Hippocampal formation (tissue), 2 donors: ENCODE results near the gene PACS2.
"Not testable (repeated sequence)": the region's sequence is repeated elsewhere in the genome, so short reads cannot be mapped to it uniquely, and the experiment has no call there.

Experiments
- DNase-seq, 2 donors: peaks; one replicate each; lab custom pipeline; 2025; lab: John Stamatoyannopoulos, UW

Gene PACS2

DNA sequence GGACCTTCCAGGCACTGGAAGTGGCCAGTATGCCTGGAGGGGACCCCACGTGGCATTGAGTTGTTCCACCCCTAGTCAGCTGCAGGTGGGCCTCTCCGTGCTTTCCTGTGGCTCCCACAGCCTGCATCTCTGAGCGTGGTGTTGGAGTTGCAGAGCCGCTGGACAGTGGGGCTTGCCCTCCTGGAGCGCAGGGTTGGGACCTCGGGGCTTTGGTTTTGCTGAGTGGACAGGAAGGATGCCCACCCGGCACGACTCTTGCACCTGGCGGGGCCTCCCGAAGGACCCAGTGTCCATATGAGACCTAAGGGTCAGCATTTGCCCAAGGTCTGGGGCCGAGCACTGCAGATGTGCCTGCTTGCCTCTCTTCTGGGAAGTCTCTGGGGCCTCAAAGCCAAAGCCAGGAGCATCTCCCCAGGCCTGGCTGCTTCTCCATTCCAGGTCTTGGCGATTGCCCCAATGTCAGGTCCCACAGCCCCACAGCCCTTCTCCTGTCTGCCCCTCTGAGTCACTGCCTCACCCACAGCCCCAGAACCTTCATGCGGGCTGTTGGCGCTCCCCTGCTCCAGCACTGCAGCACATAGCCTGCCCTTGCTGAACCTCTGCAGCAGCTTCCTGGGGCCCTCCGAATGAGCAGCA is 1.5 kb downstream of the PACS2 start:
- DNase-seq: no peak

DNA sequence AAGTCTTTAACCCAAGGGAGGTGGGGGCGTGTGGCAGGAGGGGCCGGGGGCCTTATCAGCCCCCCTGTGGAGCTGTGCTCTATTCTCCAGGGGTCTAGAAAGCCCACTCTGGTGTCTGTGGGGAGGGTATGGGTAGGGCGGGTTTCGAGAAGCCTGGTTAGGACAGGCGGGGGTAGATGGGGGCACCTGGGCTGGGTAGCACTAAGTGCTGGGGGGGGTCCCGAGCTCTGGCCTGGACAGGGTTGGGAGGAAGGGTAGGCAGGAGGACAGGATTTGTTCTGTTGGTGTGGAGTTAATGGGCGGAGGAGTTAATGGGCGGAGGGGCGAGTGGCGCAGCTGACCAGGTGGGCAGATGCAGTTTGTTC is 2.0 kb downstream of the PACS2 start:
- no peak for DNase-seq

DNA sequence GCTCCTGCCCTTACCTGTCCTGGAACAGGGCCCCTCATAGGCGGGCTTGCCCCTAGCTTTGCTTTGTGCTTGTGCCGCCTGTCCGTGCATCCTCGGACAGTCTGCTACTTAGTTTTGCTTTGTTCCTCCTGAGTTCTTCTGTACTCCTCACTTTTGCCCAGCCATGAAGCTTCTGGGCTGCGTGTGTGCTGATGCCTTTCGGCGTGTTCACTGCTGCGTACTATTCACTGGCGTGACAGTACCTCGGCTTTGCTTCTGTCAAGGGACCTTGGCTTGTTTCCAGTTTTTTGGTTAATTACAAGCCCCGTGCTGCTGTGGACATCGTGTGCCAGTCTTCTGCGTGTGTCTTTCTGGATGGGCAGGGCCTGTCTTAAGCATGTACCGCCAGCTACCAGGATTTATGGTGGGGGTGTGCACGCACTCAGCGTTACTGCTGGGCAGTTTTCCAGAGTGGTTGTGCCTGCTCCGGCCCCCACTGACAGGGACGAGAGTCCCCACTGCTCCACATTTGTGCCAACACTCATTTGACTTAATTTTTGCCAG is 2.5 kb downstream of the PACS2 start:
- DNase-seq: no peak

DNA sequence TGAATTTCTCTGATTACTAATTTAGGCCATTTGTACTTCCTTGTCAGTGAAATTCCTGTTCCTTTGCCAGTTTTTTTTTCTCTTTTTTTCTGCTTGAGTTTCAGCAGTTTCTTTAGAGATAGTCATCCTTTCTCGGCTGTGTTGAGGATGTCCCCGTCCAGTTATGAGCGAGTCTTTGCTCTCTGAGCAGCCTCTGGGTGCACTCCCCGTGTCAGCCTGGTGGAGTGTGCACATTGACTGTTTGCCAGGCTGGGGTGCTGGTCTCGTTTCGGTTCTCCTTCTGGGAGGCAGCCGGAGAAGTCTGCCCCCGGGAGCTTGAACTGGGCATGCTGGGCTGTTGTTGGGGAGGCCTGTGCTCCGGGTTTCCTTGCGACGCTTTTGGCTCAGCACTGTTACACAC is 3.0 kb downstream of the PACS2 start:
- peak in 1 of 2 donors; percentile 38 for DNase-seq

DNA sequence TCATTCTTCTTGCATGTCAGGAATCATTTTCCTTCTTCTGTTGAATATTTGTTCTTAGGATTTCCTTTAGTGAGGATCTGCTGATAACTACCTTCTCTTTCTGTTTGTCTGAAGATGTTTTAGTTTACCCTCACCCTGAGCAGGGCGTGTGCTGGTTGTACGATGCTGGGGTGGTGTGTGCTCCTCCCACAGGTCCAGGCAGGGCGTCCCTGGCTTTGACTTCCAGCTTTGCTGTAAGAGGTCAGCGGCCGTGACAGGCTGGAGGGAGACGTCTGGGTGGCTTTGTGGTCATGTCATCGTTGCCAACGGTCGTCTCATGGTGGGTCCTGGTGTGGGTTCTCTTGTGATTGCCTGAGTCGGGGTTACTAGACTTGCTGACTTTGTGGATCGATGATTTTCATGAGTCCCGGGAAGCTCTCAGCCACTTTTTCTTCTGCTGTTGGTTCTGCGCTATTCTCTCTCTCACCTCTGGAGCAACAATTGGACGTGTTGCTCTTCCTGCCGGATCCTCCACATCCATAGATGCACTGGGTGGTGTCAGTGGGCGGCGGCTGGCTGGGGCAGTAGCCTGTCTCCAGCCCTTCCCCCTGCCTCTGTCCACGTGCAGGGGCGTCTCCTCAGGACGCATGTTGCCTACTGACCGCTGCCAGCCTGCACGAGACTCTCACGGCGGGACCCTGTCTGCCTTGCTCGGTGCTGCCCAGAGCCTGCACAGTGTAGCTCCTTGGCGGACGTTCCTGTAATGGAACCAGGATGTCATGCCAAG is 8.4 kb downstream of the PACS2 start:
- DNase-seq: no peak

DNA sequence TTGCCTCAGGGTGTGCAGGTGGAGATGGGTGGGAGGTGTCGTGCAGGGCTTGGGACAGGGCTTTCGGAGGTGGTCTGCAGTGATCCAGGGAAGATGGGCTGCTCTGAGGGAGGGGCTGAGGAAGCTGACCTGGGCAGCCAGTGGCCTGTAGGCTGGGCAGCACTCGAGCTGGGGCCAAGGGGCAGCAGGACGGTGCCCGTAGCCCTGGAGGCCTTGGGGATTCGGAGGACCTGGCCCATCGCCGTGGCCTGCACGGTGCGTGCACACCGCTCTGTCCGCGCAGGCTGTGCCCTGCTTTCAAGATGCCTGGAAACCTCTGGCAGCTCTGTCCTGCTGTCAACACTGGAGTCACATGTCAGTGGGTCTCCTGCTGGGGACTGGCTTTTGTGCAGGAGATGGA is 9.1 kb downstream of the PACS2 start:
- DNase-seq: no peak

DNA sequence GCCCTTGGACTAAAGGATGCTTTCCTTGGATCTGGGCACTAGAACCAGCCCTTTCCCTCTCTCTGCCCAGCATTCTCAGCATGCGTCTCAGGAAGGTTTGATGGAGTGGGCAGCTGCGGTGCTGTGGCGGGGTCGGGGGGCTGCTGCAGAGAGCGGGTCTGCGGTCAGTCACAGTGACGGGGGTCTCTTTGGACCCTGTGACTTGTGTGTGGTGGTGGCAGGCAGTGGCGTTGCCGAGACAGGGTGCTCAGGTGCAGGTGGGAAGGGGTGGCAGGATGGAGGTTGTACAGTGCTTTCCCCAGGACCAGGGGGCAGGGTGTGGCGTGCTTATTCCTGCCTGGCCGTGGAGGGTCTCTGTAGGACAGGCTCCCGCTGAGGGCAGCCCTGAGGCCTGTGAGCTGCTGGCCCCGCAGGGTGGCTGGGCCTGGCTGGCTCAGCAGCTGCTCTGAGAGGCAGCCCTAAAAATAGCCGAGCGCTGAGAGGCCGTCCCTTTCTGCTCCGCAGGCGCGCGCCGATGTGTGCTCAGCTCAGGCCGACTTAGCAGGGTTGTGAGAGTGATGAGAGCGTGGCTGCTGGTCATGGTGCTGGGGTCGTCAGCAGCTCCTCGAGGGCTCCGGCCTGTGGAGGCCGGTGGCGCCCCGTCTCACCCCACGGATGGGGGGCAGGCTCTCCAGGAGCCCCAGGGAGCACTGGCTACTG is 9.7 kb downstream of the PACS2 start:
- peak in 1 of 2 donors; percentile 22 for DNase-seq

DNA sequence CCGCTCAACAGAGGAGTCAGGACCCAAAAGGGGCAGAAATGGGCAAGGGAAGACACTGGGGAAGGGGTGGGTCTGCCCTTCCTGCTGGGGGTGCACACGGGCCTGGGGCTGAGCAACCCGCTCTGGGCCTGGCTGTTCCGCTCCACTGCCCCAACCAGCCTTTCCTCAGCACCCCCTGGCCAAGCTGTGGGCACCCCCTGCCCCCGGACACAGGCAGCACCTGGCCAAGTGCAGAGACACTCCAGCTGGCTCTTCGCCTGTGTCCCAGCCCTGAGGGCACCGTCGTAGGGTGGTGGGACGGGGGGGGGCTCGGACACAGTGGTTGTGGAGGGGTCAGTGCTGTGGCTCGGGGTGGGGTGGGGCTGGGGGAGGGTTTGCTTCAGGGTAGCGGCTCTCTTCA is 10.3 kb downstream of the PACS2 start:
- DNase-seq: no peak

DNA sequence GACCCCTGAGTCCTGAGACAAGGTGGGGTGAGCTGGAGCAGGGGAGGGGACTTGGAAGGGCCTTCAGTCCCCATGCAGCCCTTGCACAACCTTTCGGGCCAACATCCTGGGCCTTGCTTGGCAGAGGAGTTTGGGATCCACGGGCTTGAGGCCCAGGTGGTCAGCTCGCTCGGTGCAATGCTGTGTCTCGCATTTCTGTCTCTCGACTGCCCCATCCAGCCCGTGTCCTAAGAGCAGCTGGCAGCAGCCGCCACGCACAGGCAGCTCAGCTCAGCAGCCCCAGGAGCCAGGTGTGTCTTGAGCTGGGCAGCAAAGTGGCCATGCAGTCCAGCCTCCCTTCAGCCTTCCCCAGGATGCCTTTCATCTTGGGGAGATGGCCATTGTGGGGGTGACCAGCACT is 10.8 kb downstream of the PACS2 start:
- no peak for DNase-seq

DNA sequence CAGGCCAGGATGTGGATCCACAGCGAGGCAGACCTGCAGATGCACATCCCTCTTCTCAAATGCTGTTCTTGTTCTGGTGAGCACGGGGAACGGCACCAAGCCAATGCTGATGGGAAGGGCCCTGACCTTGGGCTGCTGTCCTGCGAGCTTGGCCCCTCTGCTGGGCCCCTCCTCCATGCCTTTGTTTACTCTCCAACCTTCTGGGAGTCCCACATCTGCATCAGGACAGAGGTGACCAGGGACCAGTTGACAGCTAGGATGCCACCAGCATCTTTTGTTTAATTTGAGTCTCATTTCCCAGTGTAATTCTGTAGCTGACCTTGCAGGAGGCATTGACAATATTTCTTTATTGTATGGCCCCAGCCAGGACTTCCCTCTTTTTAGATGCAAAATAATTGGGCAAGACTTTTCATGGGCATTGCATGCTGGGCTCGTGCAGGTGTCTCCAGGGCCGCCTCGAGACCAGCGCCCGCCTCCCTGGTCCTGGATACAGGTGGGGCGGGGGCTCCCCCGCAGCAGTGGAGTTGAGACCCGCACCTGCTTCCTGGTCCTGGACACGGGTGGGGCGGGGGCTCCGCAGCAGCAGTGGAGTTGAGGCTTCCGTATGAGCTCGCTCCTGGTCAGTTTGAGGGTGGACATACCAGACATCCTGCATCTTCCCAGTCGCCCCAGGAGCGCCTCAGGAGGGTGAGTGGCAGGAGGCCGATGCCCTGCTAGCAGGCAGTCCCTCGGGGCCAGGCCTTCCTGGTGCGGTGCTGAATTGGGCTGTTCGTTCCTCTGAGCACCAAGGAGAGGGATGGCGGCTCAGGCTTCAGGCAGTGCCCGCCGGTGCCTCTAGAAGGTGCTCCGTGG is 11.4 kb downstream of the PACS2 start:
- DNase-seq: no peak

DNA sequence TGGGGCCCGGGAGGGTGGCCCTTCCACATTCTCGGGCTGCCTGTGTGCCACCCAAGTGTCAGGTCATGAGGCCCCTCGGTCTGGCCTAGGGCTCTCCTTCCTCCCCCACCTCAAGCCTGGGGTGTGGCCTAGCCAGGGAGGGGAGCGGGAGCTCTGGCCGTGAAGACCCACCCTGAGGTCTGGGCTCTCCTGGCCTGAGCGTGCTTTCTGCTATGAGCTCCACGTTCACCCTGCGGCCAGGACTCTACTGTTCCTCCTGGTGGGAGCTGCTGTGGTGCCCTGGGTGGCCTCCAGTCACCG is 12.0 kb downstream of the PACS2 start:
- no peak for DNase-seq

DNA sequence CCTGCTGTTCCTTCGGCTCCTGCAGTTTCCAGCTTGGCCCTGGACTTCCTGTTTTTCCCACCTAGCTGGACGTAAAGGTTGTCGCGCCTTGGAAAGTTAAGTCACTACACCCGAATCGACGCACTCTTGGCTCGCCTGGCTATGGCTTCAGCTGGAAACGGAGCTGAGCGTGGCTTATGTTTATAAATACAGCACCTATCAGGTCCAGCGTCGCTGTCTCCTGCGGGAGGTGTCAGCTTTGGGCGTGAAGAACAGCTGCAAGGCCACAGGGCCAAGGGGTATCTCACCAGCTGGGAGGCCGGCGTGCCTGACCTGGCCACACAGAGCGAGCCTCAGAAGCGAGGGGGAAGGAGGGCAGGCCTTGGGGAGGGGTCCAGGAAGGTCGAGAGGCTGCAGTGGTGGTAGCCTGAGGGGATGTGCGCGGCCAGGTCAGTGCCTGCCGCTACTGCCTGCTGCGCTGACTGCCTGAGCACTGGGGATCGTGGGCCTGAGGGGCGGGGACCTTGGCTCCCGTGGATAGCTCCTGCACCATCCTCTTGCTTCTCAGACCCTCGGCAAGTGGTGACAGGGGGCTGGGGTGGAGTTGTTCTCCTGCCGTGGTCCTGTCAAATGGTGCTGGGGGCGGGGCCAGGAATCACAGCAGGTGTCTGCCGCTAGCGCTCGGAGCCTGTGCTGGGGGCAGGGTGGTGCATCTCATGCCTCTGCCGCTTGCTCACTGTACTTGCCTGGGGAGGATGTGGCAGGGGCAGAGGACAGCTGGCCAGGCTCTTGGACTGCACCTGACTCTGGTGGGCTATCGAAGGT is 12.5 kb downstream of the PACS2 start:
- DNase-seq: no peak

DNA sequence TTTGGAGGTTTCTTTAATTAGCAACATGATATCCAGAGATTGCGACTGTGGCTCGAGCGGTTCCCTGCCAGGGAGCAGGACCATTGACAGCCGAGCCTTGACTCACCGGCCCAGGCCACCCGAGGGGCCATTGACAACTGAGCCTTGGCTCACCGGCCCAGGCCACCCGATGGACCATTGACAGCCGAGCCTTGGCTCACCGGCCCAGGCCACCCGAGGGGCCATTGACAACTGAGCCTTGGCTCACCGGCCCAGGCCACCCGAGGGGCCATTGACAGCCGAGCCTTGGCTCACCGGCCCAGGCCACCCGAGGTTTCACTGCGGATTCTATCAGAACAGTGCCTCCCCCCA is 13.1 kb downstream of the PACS2 start:
- DNase-seq: not testable (repeated sequence)

DNA sequence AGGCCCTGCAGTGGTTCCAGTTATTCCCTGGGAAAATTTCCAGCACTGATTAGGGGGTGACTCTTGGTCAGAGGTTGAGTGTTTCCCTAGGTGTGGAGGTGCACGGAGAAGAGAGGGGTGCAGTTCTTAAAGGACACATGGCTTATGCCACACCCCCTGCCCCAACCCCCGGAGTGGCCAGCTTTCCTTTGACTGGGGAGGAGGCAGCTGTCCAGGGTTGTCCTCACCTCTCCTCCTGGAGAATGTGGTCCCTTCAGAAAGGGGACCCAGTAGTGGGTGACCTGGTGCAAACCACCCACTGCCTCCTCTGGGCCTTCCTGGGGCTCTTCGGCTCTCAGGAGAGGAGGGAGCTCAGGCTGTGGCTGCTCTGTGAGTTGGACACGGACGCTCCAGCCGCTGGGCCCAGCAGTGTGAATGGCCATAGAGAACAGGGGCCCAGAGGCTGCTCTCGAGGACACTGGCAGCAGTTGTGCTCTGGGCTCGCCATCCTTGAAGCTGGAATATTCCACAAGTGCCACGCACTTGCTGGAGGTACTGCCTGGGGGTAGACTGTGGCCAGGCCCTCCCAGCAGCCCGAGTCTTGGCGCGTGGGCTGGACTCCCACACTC is 13.6 kb downstream of the PACS2 start:
- DNase-seq: no peak

DNA sequence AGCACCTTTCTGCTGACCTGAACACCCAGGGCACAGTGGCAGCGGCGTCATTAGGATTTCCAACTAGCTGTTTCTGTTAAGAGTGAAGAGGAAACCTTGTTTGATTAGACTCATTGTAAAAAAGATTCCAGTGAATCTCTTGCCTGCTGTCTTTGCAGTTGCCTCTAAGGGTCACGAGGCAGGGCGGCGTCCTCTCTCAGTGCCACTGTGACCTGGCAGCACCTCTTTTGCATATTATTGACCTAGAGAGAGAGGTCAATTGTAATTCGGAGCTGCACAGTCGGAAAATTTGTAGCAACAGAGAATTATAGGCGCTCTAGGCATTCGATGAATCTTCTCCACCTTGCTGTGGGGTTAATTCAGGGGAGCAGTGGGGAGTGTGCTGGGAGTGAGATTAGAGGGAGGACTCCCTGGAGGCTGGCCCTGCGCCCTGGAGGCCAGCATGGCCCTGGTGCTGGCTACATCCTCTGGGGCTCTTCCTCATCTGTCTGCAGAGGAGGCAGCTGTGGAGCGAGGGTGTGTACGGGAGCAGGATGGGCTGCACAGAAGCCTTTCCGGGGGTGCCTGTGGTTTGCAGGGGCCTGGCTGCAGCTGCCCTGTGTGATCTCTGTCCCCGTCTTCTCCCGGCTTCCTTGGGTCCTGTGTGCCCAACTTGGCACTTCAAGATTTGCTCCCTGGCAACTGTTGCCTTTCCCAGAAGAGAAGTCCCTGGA is 14.3 kb downstream of the PACS2 start:
- no peak for DNase-seq

DNA sequence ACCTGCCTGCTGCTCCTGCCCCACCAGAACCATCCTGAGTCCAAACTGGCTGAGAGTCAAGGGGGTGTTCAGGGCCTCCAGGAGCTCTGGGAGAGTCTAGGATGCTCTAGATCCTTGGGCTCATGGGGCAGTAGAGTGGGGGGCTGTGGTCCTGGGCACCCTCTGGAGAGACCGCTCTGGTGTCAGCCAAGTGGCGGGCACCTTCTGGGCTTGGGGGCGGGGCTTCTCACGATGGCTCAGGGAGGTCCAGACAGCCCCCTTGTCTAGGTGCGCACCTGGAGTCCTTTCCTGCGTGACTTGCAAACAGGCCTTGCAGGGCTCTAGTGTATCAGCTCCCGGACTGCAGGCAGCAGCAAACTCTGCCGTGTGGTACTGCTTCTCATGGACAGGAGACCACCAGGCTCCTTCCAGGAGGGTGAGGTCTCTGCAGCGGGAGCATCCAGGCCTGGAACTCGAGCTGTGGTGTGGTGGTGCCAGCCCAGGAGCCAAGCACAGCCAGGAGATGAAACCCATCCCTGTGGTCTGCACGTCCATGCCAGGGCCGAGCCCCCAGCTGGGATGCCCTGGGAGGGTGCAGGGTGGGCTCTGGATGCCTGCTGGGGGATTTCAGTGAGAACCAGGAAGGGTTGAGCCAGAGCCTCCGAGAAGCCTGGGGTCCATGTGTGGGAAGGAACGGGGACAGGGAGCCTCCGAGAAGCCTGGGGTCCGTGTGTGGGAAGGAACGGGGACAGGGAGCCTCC is 15.0 kb downstream of the PACS2 start:
- DNase-seq: no peak

DNA sequence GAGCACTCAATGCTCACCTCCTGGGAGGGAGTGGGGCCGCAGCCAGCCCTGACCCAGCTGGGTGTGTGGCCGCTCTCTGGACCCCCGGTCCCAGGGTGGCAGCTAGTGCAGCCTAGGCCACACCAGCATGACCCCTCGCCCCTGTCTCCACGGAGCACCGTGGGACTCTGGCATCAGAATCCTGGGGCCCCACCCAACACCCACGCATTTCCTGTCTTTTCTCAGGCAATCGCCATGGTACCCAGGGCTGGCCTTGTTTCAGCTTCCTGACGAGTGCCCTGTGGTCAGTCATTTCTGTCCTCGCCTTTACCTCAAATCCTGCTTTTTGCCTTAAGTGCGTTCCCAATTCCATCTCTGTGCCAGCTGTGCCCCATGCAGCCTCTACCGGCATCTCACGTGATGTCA is 15.9 kb downstream of the PACS2 start:
- no peak for DNase-seq

DNA sequence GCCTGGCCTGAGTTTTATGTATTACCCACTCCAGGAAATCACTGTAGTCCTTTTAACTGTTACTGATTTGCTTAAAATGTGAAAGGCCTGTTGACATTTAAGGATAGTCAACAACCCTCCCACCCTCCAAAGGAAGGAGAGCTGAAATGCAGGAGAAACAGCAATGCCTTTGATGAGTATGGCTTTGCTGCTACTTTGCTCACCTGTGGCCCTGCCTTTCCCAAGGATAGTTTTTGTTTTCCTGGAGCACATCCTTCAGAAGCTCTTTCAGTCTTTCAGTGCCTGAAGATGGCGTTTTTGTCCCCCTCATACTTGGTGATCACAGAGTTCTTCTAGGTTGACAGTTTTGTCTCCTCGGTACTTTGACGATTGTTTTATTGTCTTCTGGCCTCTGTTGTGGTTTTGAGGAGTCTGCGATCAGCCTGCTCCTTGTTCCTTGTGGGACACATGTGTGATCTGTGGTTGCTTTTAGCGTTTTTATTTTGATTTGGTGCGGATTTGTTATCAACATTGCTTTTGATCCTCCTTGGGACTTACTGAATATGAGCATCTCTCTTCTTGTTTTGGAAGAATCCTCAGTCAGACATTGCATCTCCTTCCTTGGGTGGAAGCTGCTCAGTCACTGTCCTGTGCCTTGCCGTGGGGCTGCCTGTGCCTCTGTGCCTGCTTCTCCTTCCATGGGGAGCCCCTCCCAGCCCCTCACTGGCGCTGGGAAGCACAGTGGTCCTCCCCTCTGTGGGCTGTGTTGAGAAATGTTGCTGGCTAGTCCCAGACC is 17.2 kb downstream of the PACS2 start:
- no peak for DNase-seq

DNA sequence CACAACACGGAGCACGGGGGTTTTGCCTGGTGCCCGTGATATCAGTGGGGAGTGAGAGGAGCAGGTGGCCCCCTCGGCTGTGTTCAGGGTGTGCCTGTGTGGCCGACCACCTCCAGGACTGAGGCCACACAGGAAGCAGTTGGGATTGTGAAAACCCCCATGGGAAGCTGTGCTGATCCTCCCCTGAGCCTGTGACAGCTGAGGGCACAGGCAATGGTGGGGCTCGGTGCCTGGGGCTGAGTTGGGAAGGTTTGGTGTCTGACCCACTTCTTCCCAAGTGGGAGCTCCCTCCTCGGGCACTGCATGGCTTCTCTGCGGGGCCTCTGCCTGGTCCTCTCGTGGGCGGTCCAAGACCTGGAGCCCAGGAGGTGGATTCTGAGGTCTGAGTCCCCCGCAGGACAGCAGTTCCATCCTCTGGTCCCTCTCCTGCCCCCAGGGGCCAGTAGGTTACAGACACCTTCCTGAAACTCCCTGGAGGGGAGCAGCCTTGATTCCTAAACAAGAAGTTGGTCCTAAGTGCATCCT is 17.9 kb downstream of the PACS2 start:
- no peak for DNase-seq
